IMR-90 (cell line): ENCODE measurements around the gene UBE2L3. TPM values are rescaled to one million over a fixed set of nuclear protein-coding genes. Genes with fewer than 3 reads are reported as not detected.

Experiments
- ATAC-seq: fragments of 200-7000 bp; cut with Tn5 transposase; 2 replicates; pipeline ENCODE4 v1.9.1; 2020; ENCODE audit warnings: low read depth, mild to moderate bottlenecking, moderate library complexity
- BruUV-seq: library from RNA; stranded (reverse); fragments of 400-500 nt; replicated peaks from 2 replicates; lab custom pipeline; 2021; lab: Mats Ljungman, UMichigan
- CTCF ChIA-PET: fragments of 300-600 bp; formaldehyde crosslinking; extraction: SDS; loops from one replicate; lab custom pipeline; 2021; ENCODE audit warnings: antibody characterized with exemption; lab: Yijun Ruan, JAX
- POLR2A ChIA-PET: fragments of 300-600 bp; sonication (Branson Sonifier 250); formaldehyde crosslinking; loops from one replicate; lab custom pipeline; 2022; ENCODE audit warnings: antibody characterized with exemption; ENCODE audit not compliant: unreplicated experiment; lab: Charles Lee
- DNase-seq: peaks from one replicate; pipeline ENCODE4 v3.0.0; 2013
- H2AFZ ChIP-seq: replicated peaks from 2 replicates; pipeline ENCODE3; 2013; ENCODE audit warnings: low read length, mild to moderate bottlenecking; ENCODE audit not compliant: poor library complexity
- H2AK5ac ChIP-seq: 2 replicates; pipeline ENCODE4 v1.6.1; 2013; ENCODE audit warnings: low read depth, low read length, inconsistent platforms
- H2AK9ac ChIP-seq: replicated peaks from 2 replicates; pipeline ENCODE3; 2013; ENCODE audit warnings: mild to moderate bottlenecking, low read depth, low read length, moderate library complexity; ENCODE audit not compliant: poor library complexity
- H2BK120ac ChIP-seq: 2 replicates; pipeline ENCODE4 v1.6.1; 2013; ENCODE audit warnings: low read depth, low read length, inconsistent platforms
- H2BK15ac ChIP-seq: 3 replicates; pipeline ENCODE4 v1.6.1; 2013; ENCODE audit warnings: low read depth, low read length, inconsistent platforms
- H2BK20ac ChIP-seq: 2 replicates; pipeline ENCODE4 v1.6.1; 2013; ENCODE audit warnings: low read depth, mild to moderate bottlenecking, inconsistent platforms, low read length, moderate library complexity
- H2BK5ac ChIP-seq: 2 replicates; pipeline ENCODE4 v1.6.1; 2013; ENCODE audit warnings: mild to moderate bottlenecking, low read depth, low read length, inconsistent platforms; ENCODE audit not compliant: poor library complexity, severe bottlenecking
- H3K14ac ChIP-seq: replicated peaks from 2 replicates; pipeline ENCODE4 v1.6.1; 2013; ENCODE audit warnings: low read depth, low read length, inconsistent platforms
- H3K18ac ChIP-seq: 2 replicates; pipeline ENCODE4 v1.6.1; 2013; ENCODE audit warnings: low read depth, low read length, control low read depth
- H3K23ac ChIP-seq: 2 replicates; pipeline ENCODE4 v1.6.1; 2013; ENCODE audit warnings: low read depth, low read length, inconsistent platforms
- H3K27ac ChIP-seq: 2 replicates; pipeline ENCODE4 v1.5.1; 2013; ENCODE audit warnings: mild to moderate bottlenecking, control low read depth, low read length; ENCODE audit not compliant: insufficient read depth
- H3K27me3 ChIP-seq: 2 replicates; pipeline ENCODE4 v1.6.1; 2013; ENCODE audit warnings: low read length; ENCODE audit not compliant: control insufficient read depth, insufficient read depth
- H3K36me3 ChIP-seq: 2 replicates; pipeline ENCODE4 v1.6.1; 2013; ENCODE audit warnings: low read length, mixed read lengths; ENCODE audit not compliant: control insufficient read depth, insufficient read depth
- H3K4ac ChIP-seq: 2 replicates; pipeline ENCODE4 v1.6.1; 2013; ENCODE audit warnings: low read depth, low read length, inconsistent platforms
- H3K4me1 ChIP-seq: 2 replicates; pipeline ENCODE4 v1.6.1; 2013; ENCODE audit warnings: low read length, mixed read lengths; ENCODE audit not compliant: control insufficient read depth, insufficient read depth
- H3K4me2 ChIP-seq: 2 replicates; pipeline ENCODE4 v1.6.1; 2013; ENCODE audit warnings: low read depth, mild to moderate bottlenecking, control low read depth, low read length, moderate library complexity
- H3K4me3 ChIP-seq: 2 replicates; pipeline ENCODE4 v1.5.1; 2013; ENCODE audit warnings: low read depth, mild to moderate bottlenecking, control low read depth, low read length, moderate library complexity; ENCODE audit not compliant: insufficient read depth
- H3K56ac ChIP-seq: 2 replicates; pipeline ENCODE4 v1.6.1; 2013; ENCODE audit warnings: low read length, inconsistent platforms; ENCODE audit not compliant: insufficient read depth; ENCODE audit errors: extremely low read depth
- H3K79me1 ChIP-seq, 2 experiments: 2 replicates each; pipeline ENCODE4 v1.6.1; 2013; ENCODE audit warnings: low read length in 2 of 2, inconsistent platforms in 1 of 2, low read depth in 1 of 2
- H3K9ac ChIP-seq: 2 replicates; pipeline ENCODE4 v1.6.1; 2013; ENCODE audit warnings: low read depth, low read length, control low read depth
- H3K9me1 ChIP-seq: 2 replicates; pipeline ENCODE4 v1.6.1; 2013; ENCODE audit warnings: low read length, inconsistent platforms; ENCODE audit not compliant: insufficient read depth
- H3K9me3 ChIP-seq: 2 replicates; pipeline ENCODE4 v1.6.1; 2013; ENCODE audit warnings: low read length; ENCODE audit not compliant: control insufficient read depth, insufficient read depth
- H4K20me1 ChIP-seq: 2 replicates; pipeline ENCODE4 v1.6.1; 2013; ENCODE audit warnings: low read length, inconsistent platforms; ENCODE audit not compliant: insufficient read depth
- H4K5ac ChIP-seq: 2 replicates; pipeline ENCODE4 v1.6.1; 2013; ENCODE audit warnings: mild to moderate bottlenecking, low read depth, low read length, control low read depth
- H4K8ac ChIP-seq, 2 experiments: 2 replicates each; pipeline ENCODE4 v1.6.1; 2013; ENCODE audit warnings: low read depth in 2 of 2, low read length in 2 of 2, control low read depth in 1 of 2, inconsistent platforms in 1 of 2
- H4K91ac ChIP-seq: 2 replicates; pipeline ENCODE4 v1.6.1; 2013; ENCODE audit warnings: low read depth, low read length, inconsistent platforms; ENCODE audit not compliant: insufficient read depth
- BHLHE40 ChIP-seq: fragments of 150-350 bp; IDR thresholded peaks from 2 replicates; pipeline ENCODE4 v1.6.1; 2016; ENCODE audit warnings: mild to moderate bottlenecking, low read depth, low read length
- CEBPB ChIP-seq: IDR thresholded peaks from 2 replicates; pipeline ENCODE4 v1.6.1; 2012; ENCODE audit warnings: low read depth, low read length, improper control_type of control experiment
- CHD1 ChIP-seq: IDR thresholded peaks from 2 replicates; pipeline ENCODE4 v1.6.1; 2012; ENCODE audit warnings: low read depth, low read length, improper control_type of control experiment
- FOS ChIP-seq: fragments of 150-350 bp; IDR thresholded peaks from 2 replicates; pipeline ENCODE4 v1.6.1; 2016; ENCODE audit warnings: low read depth, low read length
- MAFK ChIP-seq: IDR thresholded peaks from 2 replicates; pipeline ENCODE4 v1.6.1; 2012; ENCODE audit warnings: low read depth, low read length, improper control_type of control experiment
- MAZ ChIP-seq: IDR thresholded peaks from 2 replicates; pipeline ENCODE4 v1.6.1; 2012; ENCODE audit warnings: low read depth, mild to moderate bottlenecking, low read length, improper control_type of control experiment, moderate library complexity, borderline replicate concordance
- MXI1 ChIP-seq: IDR thresholded peaks from 2 replicates; pipeline ENCODE4 v1.6.1; 2012; ENCODE audit warnings: low read depth, mild to moderate bottlenecking, low read length, moderate library complexity, borderline replicate concordance
- NFE2L2 ChIP-seq: fragments of 150-350 bp; IDR thresholded peaks from 2 replicates; pipeline ENCODE4 v1.6.1; 2016; ENCODE audit warnings: low read depth, mild to moderate bottlenecking, low read length
- POLR2A ChIP-seq: IDR thresholded peaks from 2 replicates; pipeline ENCODE4 v1.6.1; 2012; ENCODE audit warnings: mild to moderate bottlenecking, low read depth, low read length
- RAD21 ChIP-seq: IDR thresholded peaks from 2 replicates; pipeline ENCODE4 v1.6.1; 2012; ENCODE audit warnings: low read length, improper control_type of control experiment
- RCOR1 ChIP-seq: IDR thresholded peaks from 2 replicates; pipeline ENCODE4 v1.6.1; 2012; ENCODE audit warnings: mild to moderate bottlenecking, low read length, improper control_type of control experiment; ENCODE audit not compliant: insufficient replicate concordance
- RFX5 ChIP-seq: IDR thresholded peaks from 2 replicates; pipeline ENCODE4 v1.8.0; 2012; ENCODE audit warnings: low read depth, mild to moderate bottlenecking, low read length, moderate library complexity
- SMC3 ChIP-seq: fragments of 150-350 bp; IDR thresholded peaks from 2 replicates; pipeline ENCODE4 v1.6.1; 2016; ENCODE audit warnings: low read depth, mild to moderate bottlenecking, antibody characterized with exemption, low read length, moderate library complexity
- USF2 ChIP-seq: fragments of 150-350 bp; IDR thresholded peaks from 2 replicates; pipeline ENCODE4 v1.6.1; 2017; ENCODE audit warnings: mild to moderate bottlenecking, antibody characterized with exemption, low read length, low read depth
- WGBS, 2 experiments: methylation state at CpG; one replicate each; pipeline versions ENCODE4 v1.1.5 to v1.1.7; 2013; ENCODE audit warnings: missing lambda C conversion rate in 2 of 2; ENCODE audit not compliant: insufficient read length in 1 of 2; ENCODE audit errors: extremely low coverage in 2 of 2; 5-methylcytosine and 5-hydroxymethylcytosine counted together
- dilution Hi-C: fragments of 300-500 bp; cut with HindIII; formaldehyde crosslinking; loops from one replicate; pipeline ENCODE4 v1.14.3; 2018; ENCODE audit warnings: low sequenced_read_pairs; ENCODE audit not compliant: unreplicated experiment
- in situ Hi-C: fragments of 300-500 bp; cut with MboI; formaldehyde crosslinking; loops from 3 replicates; pipeline ENCODE4 v1.14.3; 2019; ENCODE audit warnings: low sequenced_read_pairs, inconsistent platforms, mixed read lengths
- intact Hi-C: fragments of 100-400 bp; cut with micrococcal nuclease; formaldehyde crosslinking; loops from 2 replicates; pipeline ENCODE4 v1.10.0; 2022
- polyA plus RNA-seq, 3 experiments: library from polyadenylated mRNA; depleted of rRNA; stranded (reverse); fragments of >200 nt; gene quantifications; 2 replicates each; pipeline ENCODE4 v1.2.3, GENCODE V29; 2012; ENCODE audit warnings: low replicate concordance in 1 of 3
- total RNA-seq: library from RNA; depleted of rRNA; stranded (reverse); fragments of >200 nt; gene quantifications from 2 replicates; pipeline ENCODE4 v1.2.3, GENCODE V29; 2012
- TF ChIP-seq, protein P1 (sequence below): conservative IDR thresholded peaks from 2 replicates; pipeline ENCODE4 v1.5.1; 2012; ENCODE audit warnings: mild to moderate bottlenecking, low read depth, low read length, improper control_type of control experiment
- TF ChIP-seq, protein P2 (sequence below): fragments of 150-350 bp; IDR thresholded peaks from 2 replicates; pipeline ENCODE4 v1.6.1; 2016; ENCODE audit warnings: low read depth, mild to moderate bottlenecking, low read length, moderate library complexity, borderline replicate concordance

Gene UBE2L3
- total and polyA plus RNA-seq, 2 of the 4 experiments (the other 2 are of a cell fraction): 29.0 to 72.9 TPM

DNA sequence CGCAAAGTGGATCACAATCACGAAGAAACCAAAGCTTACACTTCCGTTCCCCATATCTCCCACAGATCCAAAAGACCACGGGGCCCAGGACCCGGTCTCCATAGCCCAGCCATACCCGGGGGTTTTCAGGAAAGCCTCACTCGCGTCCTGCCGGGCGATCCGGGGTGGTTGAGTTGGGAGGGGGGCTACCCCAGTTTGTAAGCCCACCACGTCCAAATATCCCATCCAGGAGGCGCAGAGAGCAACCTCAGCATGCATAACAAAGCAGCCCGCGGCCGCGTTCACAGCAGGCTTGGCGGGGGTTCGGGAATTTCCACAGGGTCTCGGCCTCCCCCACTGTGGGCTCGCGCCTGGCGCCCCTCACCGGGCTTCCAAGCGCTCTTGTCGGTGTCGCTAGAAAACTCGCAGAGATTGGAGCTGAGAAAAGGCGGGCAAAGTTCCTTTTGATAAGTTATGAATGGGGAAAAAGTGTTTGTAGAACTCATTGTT is 84.1 kb downstream of the UBE2L3 start:
- DNase-seq: no peak
- Histone ChIP-seq H2BK5ac (no peak overlapping the region), H2AK5ac (no peak overlapping the region)

More for the DNA sequence above, 84.1 kb downstream of the UBE2L3 start:
- Histone ChIP-seq H3K9ac (peak overlapping the region; percentile 43), H3K36me3 (peaks cover 2% of the 10 kb centered on the region; the same call in 1 of the 2 replicates), H3K4me1 (peaks cover 8% of the 10 kb centered on the region), H3K56ac (peak overlapping the region; percentile 14; the same call in 1 of the 2 replicates), H3K27me3 (no peaks in the 10 kb centered on the region), H3K4me3 (peak overlapping the region; percentile 84), H3K9me3 (no peaks in the 10 kb centered on the region), H3K23ac (peak overlapping the region; percentile 55; the same call in 1 of the 2 replicates), H2BK20ac (no peak overlapping the region), H4K5ac (no peak overlapping the region), H2AK9ac (peak overlapping the region; percentile 60), H4K8ac (peak overlapping the region in 1 of 2 experiments; percentile 2; a peak in 1 of 4 replicates), H2AFZ (peak overlapping the region; percentile 99), H4K91ac (0 out of 2 replicates have a peak overlapping the region, but pooled peaks have one; percentile 4), H3K4ac (peak overlapping the region; percentile 41), H3K4me2 (peak overlapping the region; percentile 68), H4K20me1 (no peaks in the 10 kb centered on the region), H3K14ac (0 out of 2 replicates have a peak overlapping the region, but pooled peaks have one; percentile 4), H2BK120ac (no peak overlapping the region), H3K27ac (peak overlapping the region; percentile 10; the same call in 1 of the 2 replicates), H3K18ac (no peak overlapping the region), H2BK15ac (no peak overlapping the region), H3K9me1 (peaks cover 9% of the 10 kb centered on the region), H3K79me1 (peaks cover 3 to 29% of the 10 kb centered on the region in 2 experiments; a peak in 3 of 4 replicates)
- intact Hi-C loops (no loop called here), dilution Hi-C loops (no loop called here), in situ Hi-C loops (no loop called here)
- ChIA-PET CTCF (no interaction called here), POLR2A (no interaction called here)
- ATAC-seq: peak; percentile 25
- BruUV-seq: no TSS peak
- TF ChIP-seq MAZ: no peak
- TF ChIP-seq RCOR1: no peak
- TF ChIP-seq CHD1: no peak
- no peak for TF ChIP-seq POLR2A
- no peak for TF ChIP-seq USF2
- no peak for TF ChIP-seq NFE2L2
- TF ChIP-seq, protein P1, sequence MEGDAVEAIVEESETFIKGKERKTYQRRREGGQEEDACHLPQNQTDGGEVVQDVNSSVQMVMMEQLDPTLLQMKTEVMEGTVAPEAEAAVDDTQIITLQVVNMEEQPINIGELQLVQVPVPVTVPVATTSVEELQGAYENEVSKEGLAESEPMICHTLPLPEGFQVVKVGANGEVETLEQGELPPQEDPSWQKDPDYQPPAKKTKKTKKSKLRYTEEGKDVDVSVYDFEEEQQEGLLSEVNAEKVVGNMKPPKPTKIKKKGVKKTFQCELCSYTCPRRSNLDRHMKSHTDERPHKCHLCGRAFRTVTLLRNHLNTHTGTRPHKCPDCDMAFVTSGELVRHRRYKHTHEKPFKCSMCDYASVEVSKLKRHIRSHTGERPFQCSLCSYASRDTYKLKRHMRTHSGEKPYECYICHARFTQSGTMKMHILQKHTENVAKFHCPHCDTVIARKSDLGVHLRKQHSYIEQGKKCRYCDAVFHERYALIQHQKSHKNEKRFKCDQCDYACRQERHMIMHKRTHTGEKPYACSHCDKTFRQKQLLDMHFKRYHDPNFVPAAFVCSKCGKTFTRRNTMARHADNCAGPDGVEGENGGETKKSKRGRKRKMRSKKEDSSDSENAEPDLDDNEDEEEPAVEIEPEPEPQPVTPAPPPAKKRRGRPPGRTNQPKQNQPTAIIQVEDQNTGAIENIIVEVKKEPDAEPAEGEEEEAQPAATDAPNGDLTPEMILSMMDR: no peak
- TF ChIP-seq RAD21: no peak
- TF ChIP-seq RFX5: no peak
- TF ChIP-seq, protein P2, sequence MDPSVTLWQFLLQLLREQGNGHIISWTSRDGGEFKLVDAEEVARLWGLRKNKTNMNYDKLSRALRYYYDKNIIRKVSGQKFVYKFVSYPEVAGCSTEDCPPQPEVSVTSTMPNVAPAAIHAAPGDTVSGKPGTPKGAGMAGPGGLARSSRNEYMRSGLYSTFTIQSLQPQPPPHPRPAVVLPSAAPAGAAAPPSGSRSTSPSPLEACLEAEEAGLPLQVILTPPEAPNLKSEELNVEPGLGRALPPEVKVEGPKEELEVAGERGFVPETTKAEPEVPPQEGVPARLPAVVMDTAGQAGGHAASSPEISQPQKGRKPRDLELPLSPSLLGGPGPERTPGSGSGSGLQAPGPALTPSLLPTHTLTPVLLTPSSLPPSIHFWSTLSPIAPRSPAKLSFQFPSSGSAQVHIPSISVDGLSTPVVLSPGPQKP: no peak
- TF ChIP-seq CEBPB: no peak
- TF ChIP-seq FOS: no peak
- TF ChIP-seq MAFK: no peak
- TF ChIP-seq MXI1: no peak
- TF ChIP-seq SMC3: no peak
- no peak for TF ChIP-seq BHLHE40
- no CpG with 5 or more reads among the region's 29 CpGs for WGBS, 2 experiments
